Adrenal gland (tissue), 5 donors: ENCODE measurements around the gene POC1A.

Source experiments
- POLR2A ChIP-seq, 2 donors: fragments of 450-650 bp; IDR thresholded peaks; one replicate each; pipeline ENCODE4 v1.6.1; 2017; ENCODE audit warnings: antibody characterized with exemption in 2 of 2, mild to moderate bottlenecking in 2 of 2, moderate library complexity in 1 of 2
- TF ChIP-seq, protein P1 (sequence below), 6 experiments: fragments of 450-650 bp in 4 of 6; fragments of 200-600 bp in 2 of 6; sonication (generic) in 1 of 6; IDR thresholded peaks; 1 replicate in 5 of 6; 2 replicates in 1 of 6; pipeline versions ENCODE4 v1.5.1 to v1.8.0; 2016 to 2021; ENCODE audit warnings: antibody characterized with exemption in 6 of 6, mild to moderate bottlenecking in 2 of 6, moderate library complexity in 1 of 6
- donor health status: DM: no; HTN: no; CAD: no.

DNA sequence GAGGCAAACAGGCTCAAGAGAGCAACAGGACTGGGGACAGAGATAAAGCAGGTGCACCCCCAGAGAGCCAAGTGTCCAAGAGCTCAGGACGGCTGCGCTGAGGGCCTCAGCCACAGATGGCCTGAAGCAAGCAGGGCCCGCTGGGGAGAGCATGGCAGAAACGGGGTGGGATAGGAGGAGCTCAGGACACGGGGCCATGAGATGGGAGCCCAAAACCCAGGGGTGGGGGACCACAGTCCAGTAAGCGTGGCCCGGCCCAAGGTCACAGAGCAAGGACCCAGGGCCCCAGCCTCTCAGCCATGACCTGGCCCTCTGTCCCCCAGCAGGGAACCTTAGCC is 107.4 kb downstream of the POC1A start:
- TF ChIP-seq, protein P1, sequence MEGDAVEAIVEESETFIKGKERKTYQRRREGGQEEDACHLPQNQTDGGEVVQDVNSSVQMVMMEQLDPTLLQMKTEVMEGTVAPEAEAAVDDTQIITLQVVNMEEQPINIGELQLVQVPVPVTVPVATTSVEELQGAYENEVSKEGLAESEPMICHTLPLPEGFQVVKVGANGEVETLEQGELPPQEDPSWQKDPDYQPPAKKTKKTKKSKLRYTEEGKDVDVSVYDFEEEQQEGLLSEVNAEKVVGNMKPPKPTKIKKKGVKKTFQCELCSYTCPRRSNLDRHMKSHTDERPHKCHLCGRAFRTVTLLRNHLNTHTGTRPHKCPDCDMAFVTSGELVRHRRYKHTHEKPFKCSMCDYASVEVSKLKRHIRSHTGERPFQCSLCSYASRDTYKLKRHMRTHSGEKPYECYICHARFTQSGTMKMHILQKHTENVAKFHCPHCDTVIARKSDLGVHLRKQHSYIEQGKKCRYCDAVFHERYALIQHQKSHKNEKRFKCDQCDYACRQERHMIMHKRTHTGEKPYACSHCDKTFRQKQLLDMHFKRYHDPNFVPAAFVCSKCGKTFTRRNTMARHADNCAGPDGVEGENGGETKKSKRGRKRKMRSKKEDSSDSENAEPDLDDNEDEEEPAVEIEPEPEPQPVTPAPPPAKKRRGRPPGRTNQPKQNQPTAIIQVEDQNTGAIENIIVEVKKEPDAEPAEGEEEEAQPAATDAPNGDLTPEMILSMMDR (IDR thresholded peaks at IDR 0.05), result no peak
- TF ChIP-seq POLR2A (IDR thresholded peaks at IDR 0.05), result no peak
